ENCODE results near the gene RFPL4A.

The RFPL4A gene

DNA sequence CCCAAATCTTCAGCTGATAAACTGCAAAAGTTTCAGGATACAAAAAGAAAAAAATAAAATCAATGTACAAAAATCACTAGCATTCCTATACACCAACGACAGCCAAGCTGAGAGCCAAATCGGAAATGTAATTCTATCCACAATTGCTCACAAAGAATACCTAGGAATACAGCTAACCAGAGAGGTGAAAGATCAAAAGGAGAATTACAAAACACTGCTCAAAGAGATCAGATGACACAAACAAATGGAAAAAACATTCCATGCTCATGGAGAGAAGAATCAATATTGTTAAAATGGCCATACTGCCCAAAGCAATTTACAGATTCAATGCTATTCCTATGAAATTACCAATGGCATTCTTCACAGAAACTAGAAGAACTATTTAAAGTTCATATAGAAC is 43.4 kb downstream of the RFPL4A start:
- DNase-seq (ENCODE audit: low read depth in 2 of 2), result no peak

DNA sequence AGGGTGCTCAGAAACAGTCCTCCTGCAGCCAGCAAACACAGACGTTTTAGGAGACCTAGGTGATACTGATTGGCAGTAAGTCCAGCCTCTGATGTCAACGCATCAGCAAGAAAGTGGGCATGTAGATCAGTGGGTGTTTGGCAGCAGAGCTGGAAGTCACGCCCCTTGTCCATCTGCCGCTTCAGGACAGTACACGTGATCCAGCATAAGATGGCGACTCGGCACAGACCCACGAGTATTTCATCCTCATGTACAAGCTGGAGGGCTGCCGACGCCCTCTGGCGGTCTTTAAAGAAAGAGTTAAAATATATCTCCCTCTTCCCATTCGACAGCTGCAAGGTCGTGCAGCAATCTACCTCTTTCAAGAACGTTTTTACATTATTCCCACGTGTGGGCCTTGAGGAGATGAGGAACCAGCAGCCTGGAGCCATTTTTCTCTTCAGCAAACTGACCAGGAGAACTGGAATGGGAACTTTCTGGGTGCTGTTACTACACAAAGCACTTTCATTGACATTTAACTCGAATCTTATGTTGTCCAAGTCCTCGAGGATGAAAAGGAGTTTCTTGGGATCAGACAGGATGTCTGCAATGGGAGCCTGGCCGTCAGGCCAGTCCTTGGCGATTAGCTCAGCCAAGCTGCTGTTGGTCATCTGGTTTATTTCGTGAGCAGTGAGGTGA is 50.6 kb downstream of the RFPL4A start:
- peak in 1 of 2 experiments; percentile 8 for DNase-seq (ENCODE audit: low read depth in 2 of 2)

DNA sequence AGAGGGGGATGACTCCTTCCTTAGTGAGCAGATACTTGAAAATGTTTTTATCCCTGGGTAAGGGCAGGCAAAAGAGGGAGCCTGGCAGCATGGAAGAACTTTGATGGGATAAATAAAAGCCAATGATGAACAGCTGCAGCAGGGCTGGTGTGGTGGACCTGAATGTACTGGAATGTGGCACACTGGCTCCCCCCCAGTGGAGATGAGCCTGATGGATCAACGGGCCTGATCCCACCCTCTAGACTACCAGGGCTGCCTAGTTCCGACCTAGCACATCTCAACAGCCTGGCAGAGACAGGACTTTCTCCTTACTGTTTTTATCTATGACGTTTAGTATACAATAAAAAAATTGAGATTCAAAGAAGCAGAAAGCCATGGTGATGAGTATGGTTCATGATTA is 52.4 kb downstream of the RFPL4A start:
- DNase-seq (ENCODE audit: low read depth in 2 of 2), result no peak

DNA sequence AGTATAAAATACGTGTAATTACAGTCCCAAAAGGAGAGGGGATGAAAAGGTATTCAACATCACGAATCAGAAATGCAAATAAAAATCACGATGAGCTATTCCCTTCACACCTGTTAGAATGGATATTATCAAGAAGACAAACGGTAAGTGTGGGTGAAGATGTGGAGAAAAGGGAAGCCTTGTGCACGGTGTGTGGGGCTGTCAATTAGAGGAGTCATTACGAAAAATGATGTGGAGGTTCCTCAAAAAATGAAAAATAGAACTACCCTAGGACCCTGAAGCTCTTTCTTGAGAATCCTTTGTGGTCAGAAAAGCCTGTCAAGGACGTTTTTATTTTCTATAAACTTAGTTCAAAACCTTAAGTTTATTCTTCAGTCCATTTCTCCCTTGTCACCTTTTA is 53.6 kb downstream of the RFPL4A start:
- DNase-seq (ENCODE audit: low read depth in 2 of 2), result no peak
